SK-N-SH treated with all-trans-retinoic acid at 6 μM for 48 hours (cell line): ENCODE measurements around the gene SGPP1.

Experiments
- ESRRG ChIP-seq: fragments of 250-450 bp; sonication (Bioruptor Pico); IDR thresholded peaks from 2 replicates; pipeline ENCODE4 v1.6.1; 2021; ENCODE audit warnings: mild to moderate bottlenecking
- PATZ1 ChIP-seq: fragments of 250-450 bp; sonication (Bioruptor Pico); IDR thresholded peaks from 2 replicates; pipeline ENCODE4 v1.8.0; 2020; ENCODE audit warnings: mild to moderate bottlenecking, moderate library complexity, borderline replicate concordance
- PPARA ChIP-seq: fragments of 250-450 bp; sonication (Bioruptor Pico); IDR thresholded peaks from 2 replicates; pipeline ENCODE4 v1.5.0; 2020; ENCODE audit warnings: mild to moderate bottlenecking, borderline replicate concordance
- ZFP3 ChIP-seq: fragments of 250-450 bp; sonication (Bioruptor Pico); IDR thresholded peaks from 2 replicates; pipeline ENCODE4 v1.5.0; 2020; ENCODE audit warnings: mild to moderate bottlenecking, moderate library complexity
- ZNF565 ChIP-seq: fragments of 450-650 bp; formaldehyde crosslinking; conservative IDR thresholded peaks from 2 replicates; pipeline ENCODE4 v1.5.0; 2020; ENCODE audit warnings: low read depth, mild to moderate bottlenecking, moderate library complexity

- TF ChIP-seq PATZ1 (no peak), PPARA (no peak), ESRRG (CRISPR knock-in tag) (no peak), ZFP3 (CRISPR knock-in tag) (no peak), ZNF565 (CRISPR knock-in tag) (no peak)
Observed at GRCh38 chr14:63757211-63757610, 29.3 kb upstream of the SGPP1 start.
